HEK293 (cell line): ENCODE results near the gene CHAC1.
A peak's percentile ranks its signal among the peaks of the same experiment; 100 is the strongest.

Source experiments
- CTCF ChIA-PET: fragments of 350-600 bp; formaldehyde crosslinking; extraction: SDS; loops from one replicate; lab custom pipeline; 2021; ENCODE audit warnings: antibody characterized with exemption; lab: Yijun Ruan, JAX
- POLR2A ChIA-PET: fragments of 300-600 bp; formaldehyde crosslinking; extraction: SDS; loops from one replicate; lab custom pipeline; 2020; ENCODE audit warnings: antibody characterized with exemption, inconsistent platforms; lab: Yijun Ruan, JAX
- H3K27ac ChIP-seq: fragments of 200-500 bp; sonication (Bioruptor generic); 2 replicates; pipeline ENCODE4 v1.5.1; 2014; ENCODE audit warnings: low read depth, low read length, control low read depth, inconsistent platforms; ENCODE audit errors: extremely low read depth
- H3K36me3 ChIP-seq, 2 experiments: fragments of 200-500 bp in 1 of 2; sonication (Bioruptor generic) in 1 of 2; 1 replicate in 1 of 2; 2 replicates in 1 of 2; pipeline ENCODE4 v1.5.1; 2014 to 2017; ENCODE audit warnings: inconsistent platforms in 2 of 2, low read length in 2 of 2; ENCODE audit not compliant: control insufficient read depth in 2 of 2, insufficient read depth in 1 of 2
- H3K4me1 ChIP-seq: fragments of 200-500 bp; sonication (Bioruptor generic); 2 replicates; pipeline ENCODE4 v1.5.1; 2014; ENCODE audit warnings: mild to moderate bottlenecking, low read length, inconsistent platforms; ENCODE audit not compliant: control insufficient read depth, insufficient read depth
- H3K4me3 ChIP-seq: 2 replicates; pipeline ENCODE4 v1.5.1; 2011; ENCODE audit warnings: low read depth, mild to moderate bottlenecking, control low read depth, low read length, moderate library complexity
- H3K9me3 ChIP-seq: fragments of 200-500 bp; sonication (Bioruptor generic); 2 replicates; pipeline ENCODE4 v1.5.1; 2014; ENCODE audit warnings: low read depth, low read length, inconsistent platforms; ENCODE audit not compliant: control insufficient read depth, insufficient read depth
- GLI4 ChIP-seq: fragments of 450-650 bp; formaldehyde crosslinking; IDR thresholded peaks from 2 replicates; pipeline ENCODE4 v1.5.1; 2016; ENCODE audit warnings: missing biosample characterization, missing genetic modification characterization
- SP7 ChIP-seq: fragments of 450-650 bp; formaldehyde crosslinking; IDR thresholded peaks from 2 replicates; pipeline ENCODE4 v1.5.1; 2016; ENCODE audit warnings: missing biosample characterization, missing genetic modification characterization
- ZBTB21 ChIP-seq: fragments of 450-650 bp; formaldehyde crosslinking; IDR thresholded peaks from 2 replicates; pipeline ENCODE4 v1.5.1; 2017; ENCODE audit warnings: missing biosample characterization, missing genetic modification characterization
- ZFHX2 ChIP-seq: fragments of 450-650 bp; formaldehyde crosslinking; conservative IDR thresholded peaks from 2 replicates; pipeline ENCODE4 v1.5.1; 2016; ENCODE audit warnings: missing biosample characterization, missing genetic modification characterization
- ZNF302 ChIP-seq: fragments of 450-650 bp; formaldehyde crosslinking; IDR thresholded peaks from 2 replicates; pipeline ENCODE4 v1.5.1; 2016; ENCODE audit warnings: missing biosample characterization, missing genetic modification characterization, low read depth
- ZNF335 ChIP-seq: fragments of 450-650 bp; formaldehyde crosslinking; conservative IDR thresholded peaks from 2 replicates; pipeline ENCODE4 v1.5.1; 2016; ENCODE audit warnings: missing biosample characterization, missing genetic modification characterization
- ZNF37A ChIP-seq: fragments of 450-650 bp; IDR thresholded peaks from 2 replicates; pipeline ENCODE4 v1.5.1; 2018; ENCODE audit warnings: missing biosample characterization, missing genetic modification characterization
- ZNF398 ChIP-seq: fragments of 450-650 bp; formaldehyde crosslinking; IDR thresholded peaks from 2 replicates; pipeline ENCODE4 v1.5.1; 2017; ENCODE audit warnings: missing biosample characterization, missing genetic modification characterization
- ZNF416 ChIP-seq: fragments of 450-650 bp; formaldehyde crosslinking; IDR thresholded peaks from 2 replicates; pipeline ENCODE4 v1.5.1; 2016; ENCODE audit warnings: missing biosample characterization, missing genetic modification characterization
- ZNF600 ChIP-seq: fragments of 450-650 bp; formaldehyde crosslinking; IDR thresholded peaks from 2 replicates; pipeline ENCODE4 v1.5.1; 2016; ENCODE audit warnings: missing biosample characterization, missing genetic modification characterization
- ZNF629 ChIP-seq: fragments of 450-650 bp; formaldehyde crosslinking; IDR thresholded peaks from 2 replicates; pipeline ENCODE4 v1.5.1; 2017; ENCODE audit warnings: missing biosample characterization, missing genetic modification characterization
- ZNF707 ChIP-seq: fragments of 450-650 bp; formaldehyde crosslinking; IDR thresholded peaks from 2 replicates; pipeline ENCODE4 v1.5.1; 2016; ENCODE audit warnings: missing biosample characterization, missing genetic modification characterization
- ZNF837 ChIP-seq: fragments of 450-650 bp; formaldehyde crosslinking; IDR thresholded peaks from 2 replicates; pipeline ENCODE4 v1.5.1; 2016; ENCODE audit warnings: missing biosample characterization, missing genetic modification characterization
- TF ChIP-seq, protein P1 (sequence below): fragments of 450-650 bp; formaldehyde crosslinking; IDR thresholded peaks from 2 replicates; pipeline ENCODE4 v1.5.1; 2016; ENCODE audit warnings: missing biosample characterization, missing genetic modification characterization
- TF ChIP-seq, protein P2 (sequence below): fragments of 450-650 bp; formaldehyde crosslinking; IDR thresholded peaks from 2 replicates; pipeline ENCODE4 v1.5.1; 2016; ENCODE audit warnings: missing biosample characterization, missing genetic modification characterization
- TF ChIP-seq, protein P3 (sequence below): fragments of 450-650 bp; formaldehyde crosslinking; IDR thresholded peaks from 2 replicates; pipeline ENCODE4 v1.5.1; 2016; ENCODE audit warnings: missing biosample characterization, missing genetic modification characterization
- TF ChIP-seq, protein P4 (sequence below): fragments of 450-650 bp; formaldehyde crosslinking; IDR thresholded peaks from 2 replicates; pipeline ENCODE4 v1.5.1; 2017; ENCODE audit warnings: missing biosample characterization, missing genetic modification characterization

Gene CHAC1

GRCh38 chr15:40948706-40949473 is 4.4 kb upstream of the CHAC1 start:
- H3K4me3 ChIP-seq: no peak overlapping the region
- POLR2A ChIA-PET: interaction anchor here (0.6 kb wide), 1 partner anchor 9 kb away, joined by 3 read pairs; no protein-coding TSS in a partner anchor
- H3K4me1 ChIP-seq: no peaks in the 10 kb centered on the region
- H3K9me3 ChIP-seq: no peaks in the 10 kb centered on the region
- no peak overlapping the region for H3K27ac ChIP-seq
- no peaks in the 10 kb centered on the region for H3K36me3 ChIP-seq
- TF ChIP-seq, protein P1, sequence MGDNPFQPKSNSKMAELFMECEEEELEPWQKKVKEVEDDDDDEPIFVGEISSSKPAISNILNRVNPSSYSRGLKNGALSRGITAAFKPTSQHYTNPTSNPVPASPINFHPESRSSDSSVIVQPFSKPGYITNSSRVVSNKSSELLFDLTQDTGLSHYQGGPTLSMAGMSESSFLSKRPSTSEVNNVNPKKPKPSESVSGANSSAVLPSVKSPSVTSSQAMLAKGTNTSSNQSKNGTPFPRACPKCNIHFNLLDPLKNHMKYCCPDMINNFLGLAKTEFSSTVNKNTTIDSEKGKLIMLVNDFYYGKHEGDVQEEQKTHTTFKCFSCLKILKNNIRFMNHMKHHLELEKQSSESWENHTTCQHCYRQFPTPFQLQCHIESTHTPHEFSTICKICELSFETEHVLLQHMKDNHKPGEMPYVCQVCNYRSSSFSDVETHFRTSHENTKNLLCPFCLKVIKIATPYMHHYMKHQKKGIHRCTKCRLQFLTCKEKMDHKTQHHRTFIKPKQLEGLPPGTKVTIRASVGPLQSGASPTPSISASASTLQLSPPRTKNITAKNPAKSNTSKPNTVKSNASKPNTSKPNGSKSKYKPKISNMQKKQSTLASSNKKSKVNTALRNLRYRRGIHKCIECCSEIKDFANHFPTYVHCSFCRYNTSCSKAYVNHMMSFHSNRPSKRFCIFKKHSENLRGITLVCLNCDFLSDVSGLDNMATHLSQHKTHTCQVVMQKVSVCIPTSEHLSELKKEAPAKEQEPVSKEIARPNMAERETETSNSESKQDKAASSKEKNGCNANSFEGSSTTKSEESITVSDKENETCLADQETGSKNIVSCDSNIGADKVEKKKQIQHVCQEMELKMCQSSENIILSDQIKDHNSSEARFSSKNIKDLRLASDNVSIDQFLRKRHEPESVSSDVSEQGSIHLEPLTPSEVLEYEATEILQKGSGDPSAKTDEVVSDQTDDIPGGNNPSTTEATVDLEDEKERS (tag by site-specific recombination): no peak
- no peak for TF ChIP-seq ZNF302 (tag by site-specific recombination)
- CTCF ChIA-PET: interaction anchor here (0.6 kb wide), 1 partner anchor 44 kb away, joined by 3 read pairs; no protein-coding TSS in a partner anchor

DNA sequence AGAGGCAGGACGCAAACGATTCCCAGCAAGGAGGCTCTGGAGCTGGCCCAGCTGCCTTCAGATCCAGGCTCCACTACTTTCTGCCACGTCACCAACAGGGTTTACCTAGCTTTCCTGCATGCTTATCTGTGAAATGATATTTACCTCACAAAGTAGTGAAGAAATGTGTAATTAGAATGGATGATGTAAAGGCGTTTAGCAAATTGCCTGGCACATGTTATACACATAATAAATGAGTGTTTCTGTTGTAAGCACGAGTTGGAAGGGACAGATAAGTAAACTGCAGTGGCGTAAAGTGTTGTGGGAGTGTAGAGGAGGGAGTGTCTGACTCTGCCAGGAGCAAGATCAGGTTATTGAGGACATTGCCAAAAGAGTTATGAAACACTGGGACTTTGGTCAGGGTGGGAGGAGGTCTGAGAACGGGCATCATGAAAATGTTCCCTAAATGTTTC is 3.5 kb upstream of the CHAC1 start:
- H3K4me1 ChIP-seq: no peaks in the 10 kb centered on the region
- TF ChIP-seq, protein P2, sequence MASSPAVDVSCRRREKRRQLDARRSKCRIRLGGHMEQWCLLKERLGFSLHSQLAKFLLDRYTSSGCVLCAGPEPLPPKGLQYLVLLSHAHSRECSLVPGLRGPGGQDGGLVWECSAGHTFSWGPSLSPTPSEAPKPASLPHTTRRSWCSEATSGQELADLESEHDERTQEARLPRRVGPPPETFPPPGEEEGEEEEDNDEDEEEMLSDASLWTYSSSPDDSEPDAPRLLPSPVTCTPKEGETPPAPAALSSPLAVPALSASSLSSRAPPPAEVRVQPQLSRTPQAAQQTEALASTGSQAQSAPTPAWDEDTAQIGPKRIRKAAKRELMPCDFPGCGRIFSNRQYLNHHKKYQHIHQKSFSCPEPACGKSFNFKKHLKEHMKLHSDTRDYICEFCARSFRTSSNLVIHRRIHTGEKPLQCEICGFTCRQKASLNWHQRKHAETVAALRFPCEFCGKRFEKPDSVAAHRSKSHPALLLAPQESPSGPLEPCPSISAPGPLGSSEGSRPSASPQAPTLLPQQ (tag by site-specific recombination): 0 out of 2 replicates have a peak, but pooled peaks have one; percentile 22
- TF ChIP-seq ZNF707 (tag by site-specific recombination): no peak
- TF ChIP-seq ZNF600 (tag by site-specific recombination): peak; percentile 69
- TF ChIP-seq ZFHX2 (tag by site-specific recombination): peak; percentile 48; the same call in 1 of the 2 replicates
- peak; percentile 51; the same call in 1 of the 2 replicates for TF ChIP-seq ZBTB21 (tag by site-specific recombination)
- no peak for TF ChIP-seq GLI4 (tag by site-specific recombination)
- TF ChIP-seq ZNF335 (tag by site-specific recombination): peak; percentile 71
- no peak for TF ChIP-seq ZNF37A (tag by site-specific recombination)
- TF ChIP-seq, protein P3, sequence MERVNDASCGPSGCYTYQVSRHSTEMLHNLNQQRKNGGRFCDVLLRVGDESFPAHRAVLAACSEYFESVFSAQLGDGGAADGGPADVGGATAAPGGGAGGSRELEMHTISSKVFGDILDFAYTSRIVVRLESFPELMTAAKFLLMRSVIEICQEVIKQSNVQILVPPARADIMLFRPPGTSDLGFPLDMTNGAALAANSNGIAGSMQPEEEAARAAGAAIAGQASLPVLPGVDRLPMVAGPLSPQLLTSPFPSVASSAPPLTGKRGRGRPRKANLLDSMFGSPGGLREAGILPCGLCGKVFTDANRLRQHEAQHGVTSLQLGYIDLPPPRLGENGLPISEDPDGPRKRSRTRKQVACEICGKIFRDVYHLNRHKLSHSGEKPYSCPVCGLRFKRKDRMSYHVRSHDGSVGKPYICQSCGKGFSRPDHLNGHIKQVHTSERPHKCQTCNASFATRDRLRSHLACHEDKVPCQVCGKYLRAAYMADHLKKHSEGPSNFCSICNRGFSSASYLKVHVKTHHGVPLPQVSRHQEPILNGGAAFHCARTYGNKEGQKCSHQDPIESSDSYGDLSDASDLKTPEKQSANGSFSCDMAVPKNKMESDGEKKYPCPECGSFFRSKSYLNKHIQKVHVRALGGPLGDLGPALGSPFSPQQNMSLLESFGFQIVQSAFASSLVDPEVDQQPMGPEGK (tag by site-specific recombination): 0 out of 2 replicates have a peak, but pooled peaks have one; percentile 15
- TF ChIP-seq ZNF837 (tag by site-specific recombination): no peak
- peak; percentile 61; the same call in 1 of the 2 replicates for TF ChIP-seq ZNF398 (tag by site-specific recombination)
- TF ChIP-seq SP7 (tag by site-specific recombination): peak; percentile 92
- TF ChIP-seq, protein P4, sequence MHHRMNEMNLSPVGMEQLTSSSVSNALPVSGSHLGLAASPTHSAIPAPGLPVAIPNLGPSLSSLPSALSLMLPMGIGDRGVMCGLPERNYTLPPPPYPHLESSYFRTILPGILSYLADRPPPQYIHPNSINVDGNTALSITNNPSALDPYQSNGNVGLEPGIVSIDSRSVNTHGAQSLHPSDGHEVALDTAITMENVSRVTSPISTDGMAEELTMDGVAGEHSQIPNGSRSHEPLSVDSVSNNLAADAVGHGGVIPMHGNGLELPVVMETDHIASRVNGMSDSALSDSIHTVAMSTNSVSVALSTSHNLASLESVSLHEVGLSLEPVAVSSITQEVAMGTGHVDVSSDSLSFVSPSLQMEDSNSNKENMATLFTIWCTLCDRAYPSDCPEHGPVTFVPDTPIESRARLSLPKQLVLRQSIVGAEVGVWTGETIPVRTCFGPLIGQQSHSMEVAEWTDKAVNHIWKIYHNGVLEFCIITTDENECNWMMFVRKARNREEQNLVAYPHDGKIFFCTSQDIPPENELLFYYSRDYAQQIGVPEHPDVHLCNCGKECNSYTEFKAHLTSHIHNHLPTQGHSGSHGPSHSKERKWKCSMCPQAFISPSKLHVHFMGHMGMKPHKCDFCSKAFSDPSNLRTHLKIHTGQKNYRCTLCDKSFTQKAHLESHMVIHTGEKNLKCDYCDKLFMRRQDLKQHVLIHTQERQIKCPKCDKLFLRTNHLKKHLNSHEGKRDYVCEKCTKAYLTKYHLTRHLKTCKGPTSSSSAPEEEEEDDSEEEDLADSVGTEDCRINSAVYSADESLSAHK (tag by site-specific recombination): peak; percentile 28; the same call in 1 of the 2 replicates
- no peak for TF ChIP-seq ZNF416
- peak; percentile 47; the same call in 1 of the 2 replicates for TF ChIP-seq ZNF629 (tag by site-specific recombination)
- H3K9me3 ChIP-seq: no peaks in the 10 kb centered on the region
- no peaks in the 10 kb centered on the region for H3K36me3 ChIP-seq
- no peak overlapping the region for H3K4me3 ChIP-seq
- CTCF ChIA-PET: interaction anchor here (3.8 kb wide), 1 partner anchor 8 kb away, joined by 26 read pairs; no protein-coding TSS in a partner anchor
- H3K27ac ChIP-seq: no peak overlapping the region
- POLR2A ChIA-PET: no interaction called here
